GM12873 (cell line): Measurements from ENCODE around the gene EEF1AKMT4.

Experiments
- CTCF ChIP-seq: IDR thresholded peaks from 2 replicates; pipeline ENCODE4 v1.5.1; 2012; ENCODE audit warnings: low read depth, mild to moderate bottlenecking, moderate library complexity, low read length, control low read depth; ENCODE audit not compliant: insufficient read depth; ENCODE audit errors: missing control alignments

The EEF1AKMT4 gene

GRCh38 chr3:184222521-184222920 lies 27.0 kb upstream of the EEF1AKMT4 start:
- TF ChIP-seq CTCF = no peak

DNA sequence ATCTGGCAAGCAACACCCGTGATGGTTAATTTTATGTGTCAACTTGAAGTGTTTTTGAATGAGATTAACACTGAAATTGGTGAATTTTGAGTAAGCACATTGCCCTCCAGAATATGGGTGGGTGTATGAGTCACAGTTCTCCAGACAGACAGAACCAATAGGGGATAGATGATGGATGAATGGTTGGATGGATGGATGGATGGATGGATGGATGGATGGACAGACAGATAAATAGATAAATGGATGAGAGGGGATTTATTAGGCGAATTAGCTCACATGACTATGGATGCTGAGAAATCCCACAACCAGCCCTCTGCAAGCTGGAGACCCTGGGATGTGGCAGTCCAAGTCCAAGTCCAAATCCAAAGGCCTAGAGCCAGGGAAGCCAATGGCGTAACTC lies 25.5 kb upstream of the EEF1AKMT4 start:
- no peak for TF ChIP-seq CTCF

GRCh38 chr3:184227481-184227935 lies 22.0 kb upstream of the EEF1AKMT4 start:
- peak; percentile 92 for TF ChIP-seq CTCF

DNA sequence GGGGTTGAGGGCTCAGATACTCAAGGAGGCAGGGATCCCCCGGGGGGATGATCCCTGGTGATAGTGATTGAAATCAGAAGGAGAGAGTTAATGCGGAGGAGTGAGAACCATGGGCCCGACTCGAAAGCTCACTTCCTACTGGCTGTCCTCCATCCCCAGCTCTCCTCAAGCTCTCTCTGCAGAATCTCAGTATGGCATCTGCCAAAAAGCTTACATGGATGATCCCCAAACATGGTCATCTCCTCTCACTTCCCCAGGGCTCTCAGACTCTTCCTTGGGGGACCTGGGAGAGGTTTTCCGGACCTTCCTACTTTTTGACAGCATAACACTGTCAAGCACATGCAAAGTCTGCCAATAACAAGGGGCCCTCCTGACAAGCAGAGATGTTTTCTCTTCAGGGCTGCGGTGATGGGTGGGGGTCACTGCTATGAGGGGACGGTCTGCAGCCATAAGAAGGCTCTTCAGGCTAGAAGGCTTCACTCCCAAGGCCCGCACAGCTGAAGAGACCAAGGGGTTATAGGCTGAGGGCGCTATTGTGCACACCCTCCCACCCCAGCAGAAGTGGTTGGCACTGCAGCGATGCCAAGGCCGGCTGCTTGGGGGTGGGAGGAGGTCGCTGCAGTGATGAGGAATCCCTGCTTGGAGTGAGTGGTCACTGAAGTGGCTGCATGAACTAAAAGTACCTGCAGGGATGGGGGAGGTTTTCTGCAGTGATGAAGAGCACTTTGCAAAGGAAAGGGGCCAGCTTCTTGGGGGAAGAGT lies 20.9 kb upstream of the EEF1AKMT4 start:
- TF ChIP-seq CTCF = no peak

- TF ChIP-seq CTCF = peak; percentile 35
These were observed 19.9 kb upstream of the EEF1AKMT4 start, which contains the start of gene VWA5B2 for GRCh38 chr3:184229394-184230080. VWA5B2 (plus strand) TSS chr3:184229585; CDS start chr3:184230529, 944 bp downstream.

DNA sequence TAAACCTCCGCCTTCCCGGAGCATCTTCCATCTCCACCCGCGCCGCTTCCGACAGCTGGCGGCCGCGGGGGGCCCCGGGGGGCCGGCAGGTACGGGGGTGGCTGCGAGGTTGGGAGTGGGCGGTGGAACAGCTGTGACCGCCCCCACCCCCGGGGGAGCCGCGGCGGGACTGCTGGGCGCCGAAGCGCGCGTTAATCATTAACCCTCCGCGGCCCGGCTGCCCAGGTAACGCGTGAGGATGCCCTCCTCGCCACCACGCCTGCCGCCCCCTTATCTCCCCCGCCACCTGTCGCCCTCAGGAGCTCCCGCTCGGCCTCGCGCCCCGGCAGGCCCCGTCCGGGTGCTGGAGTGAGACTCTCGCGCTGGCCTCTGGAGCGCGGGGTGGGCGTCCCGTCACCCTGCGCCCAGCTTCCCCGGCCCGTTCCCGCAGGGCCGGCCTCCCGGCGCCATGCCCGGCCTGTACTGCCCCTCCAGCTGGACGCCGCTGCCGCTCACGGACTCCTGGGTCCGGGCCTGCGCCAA lies 19.3 kb upstream of the EEF1AKMT4 start:
- no peak for TF ChIP-seq CTCF
